IgD-negative memory B cell (primary cell): Measurements from ENCODE around the gene RAI14. TPM values are rescaled to one million over a fixed set of nuclear protein-coding genes. Genes with fewer than 3 reads are reported as not detected.

Experiments
- polyA plus RNA-seq: library from polyadenylated mRNA; unstranded; fragments of 300-500 nt; fragmentation: Illumina TruSeq; gene quantifications from one replicate; pipeline ENCODE4 v1.2.3, GENCODE V29; 2021

RAI14 gene
- polyA plus RNA-seq, 1 donor from 2014 or later, result 1.2 TPM

Other genes with a start within 250 kb of the RAI14 start
- not detected for gene TTC23L, start 182.8 kb downstream of the RAI14 start, polyA plus RNA-seq